NCI-H526 treated with DMSO at 0.1 percent for 48 hours (cell line): ENCODE measurements around the gene MYO1H.

Source experiments
- DNase-seq: peaks from one replicate; lab custom pipeline; 2025; lab: John Stamatoyannopoulos, UW

Gene MYO1H

GRCh38 chr12:109448707-109449390 is 101.1 kb downstream of the MYO1H start:
- DNase-seq = no peak

- DNase-seq = no peak
Observed at GRCh38 chr12:109449845-109450532, 102.3 kb downstream of the MYO1H start.

GRCh38 chr12:109450980-109451379 is 103.3 kb downstream of the MYO1H start:
- no peak for DNase-seq

- no peak for DNase-seq
Observed at GRCh38 chr12:109451400-109451799, 103.7 kb downstream of the MYO1H start.

GRCh38 chr12:109452489-109452888 is 104.8 kb downstream of the MYO1H start:
- no peak for DNase-seq

GRCh38 chr12:109455706-109456105 is 108.0 kb downstream of the MYO1H start:
- DNase-seq = no peak

- no peak for DNase-seq
Observed at GRCh38 chr12:109458086-109458485, 110.4 kb downstream of the MYO1H start.

GRCh38 chr12:109458771-109459208 is 111.1 kb downstream of the MYO1H start:
- DNase-seq = no peak

- no peak for DNase-seq
Observed at GRCh38 chr12:109459247-109459646, 111.5 kb downstream of the MYO1H start.

GRCh38 chr12:109460538-109460937 is 112.8 kb downstream of the MYO1H start:
- no peak for DNase-seq

- no peak for DNase-seq
Observed at GRCh38 chr12:109461049-109461845, 113.5 kb downstream of the MYO1H start.

GRCh38 chr12:109461846-109462756 is 114.4 kb downstream of the MYO1H start:
- DNase-seq = no peak

GRCh38 chr12:109462868-109463692 is 115.4 kb downstream of the MYO1H start:
- DNase-seq = no peak

GRCh38 chr12:109463756-109464155 is 116.1 kb downstream of the MYO1H start:
- no peak for DNase-seq

GRCh38 chr12:109464642-109465351 is 117.1 kb downstream of the MYO1H start:
- DNase-seq = no peak

GRCh38 chr12:109466305-109466704 is 118.6 kb downstream of the MYO1H start:
- no peak for DNase-seq

- DNase-seq = no peak
Observed at GRCh38 chr12:109466821-109467220, 119.1 kb downstream of the MYO1H start.

- no peak for DNase-seq
Observed at GRCh38 chr12:109467978-109468676, 120.4 kb downstream of the MYO1H start.

GRCh38 chr12:109469517-109469916 is 121.8 kb downstream of the MYO1H start:
- DNase-seq = no peak

- DNase-seq = no peak
Observed at GRCh38 chr12:109473006-109473405, 125.3 kb downstream of the MYO1H start.
